Measurements from ENCODE around the gene PLCL1.

GRCh38 chr2:198052741-198053140, 248.3 kb downstream of the PLCL1 start:
- TF ChIP-seq CTCF (IDR thresholded peaks at IDR 0.05): no peak
- no peak for TF ChIP-seq POLR2A (IDR thresholded peaks at IDR 0.05)

All from lower leg skin (tissue), 3 donors.